CD4-positive, alpha-beta T cell treated with Interleukin-10 for 1 hour (primary cell): ENCODE measurements around the gene LASP1NB.
A peak's percentile ranks its signal among the peaks of the same experiment; 100 is the strongest.

Source experiments
- DNase-seq: peaks from one replicate; pipeline ENCODE4 v3.0.0-alpha.2; 2020

Gene LASP1NB

GRCh38 chr17:38969281-38969680, 43.9 kb downstream of the LASP1NB start:
- no peak for DNase-seq

GRCh38 chr17:38970128-38970527, 44.7 kb downstream of the LASP1NB start:
- no peak for DNase-seq

- DNase-seq, result no peak
Observed at GRCh38 chr17:38970804-38971203, 45.4 kb downstream of the LASP1NB start.

GRCh38 chr17:38976187-38976551, 50.8 kb downstream of the LASP1NB start:
- peak; percentile 18 for DNase-seq

- DNase-seq, result no peak
Observed at GRCh38 chr17:38978180-38978579, 52.8 kb downstream of the LASP1NB start.
